Activated naive CD4-positive, alpha-beta T cell treated with anti-CD3 and anti-CD28 coated beads, Interleukin-2, amount 50 U/mL, for 72 hours (primary cell): Measurements from ENCODE around the gene STAB1. TPM values are rescaled to one million over a fixed set of nuclear protein-coding genes. Genes with fewer than 3 reads are reported as not detected.
A peak's percentile ranks its signal among the peaks of the same experiment; 100 is the strongest.

Experiments used
- ATAC-seq, 2 donors: fragments of 150-1000 bp; cut with Tn5 transposase; 2 replicates each; pipeline ENCODE4 v1.10.0; 2021; ENCODE audit warnings: mild to moderate bottlenecking in 2 of 2, moderate library complexity in 2 of 2
- DNase-seq, 2 donors: peaks; one replicate each; pipeline ENCODE4 v3.0.0; 2021 to 2022; ENCODE audit warnings: low spot score in 2 of 2
- H3K27ac Mint-ChIP-seq, 2 donors: one replicate each; pipeline ENCODE4 v1.8.0; 2022; ENCODE audit warnings: mild to moderate bottlenecking in 2 of 2, mixed read lengths in 2 of 2
- H3K36me3 Mint-ChIP-seq, 2 donors: one replicate each; pipeline ENCODE4 v1.8.0; 2022; ENCODE audit warnings: mixed read lengths in 2 of 2
- H3K9me3 Mint-ChIP-seq, 2 donors: one replicate each; pipeline ENCODE4 v1.8.0; 2022; ENCODE audit warnings: mixed read lengths in 2 of 2
- total RNA-seq, 2 donors: library from RNA; stranded (reverse); gene quantifications; one replicate each; pipeline ENCODE4 v1.2.3, GENCODE V29; 2022

STAB1 gene
- total RNA-seq, 2 donors from 2014 or later, result 0.36 TPM; not detected in 1

DNA sequence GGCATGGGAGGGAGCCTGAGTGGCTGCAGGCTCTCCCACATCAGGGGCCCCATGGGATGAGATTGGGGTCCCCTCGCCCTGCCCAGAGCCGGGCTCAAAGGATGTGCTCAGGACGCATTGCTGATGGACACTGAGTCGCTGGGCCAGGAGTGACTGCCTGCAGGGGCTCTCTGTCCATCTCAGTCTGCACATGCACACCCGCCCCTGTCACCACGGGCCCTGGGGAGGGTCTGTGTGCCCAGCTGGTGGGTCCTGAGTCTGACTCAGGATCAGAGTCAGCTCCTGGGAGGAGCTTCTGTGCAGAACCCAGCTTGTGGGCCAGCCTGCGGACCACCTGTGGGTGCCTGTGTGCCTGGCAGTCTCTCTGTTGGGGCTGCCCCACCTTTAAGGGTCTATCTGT lies 18.1 kb downstream of the STAB1 start:
- DNase-seq, result no peak
- Mint-ChIP-seq H3K27ac (no peak overlapping the region), H3K36me3 (no peaks in the 10 kb centered on the region), H3K9me3 (no peaks in the 10 kb centered on the region)
- ATAC-seq, result no peak

DNA sequence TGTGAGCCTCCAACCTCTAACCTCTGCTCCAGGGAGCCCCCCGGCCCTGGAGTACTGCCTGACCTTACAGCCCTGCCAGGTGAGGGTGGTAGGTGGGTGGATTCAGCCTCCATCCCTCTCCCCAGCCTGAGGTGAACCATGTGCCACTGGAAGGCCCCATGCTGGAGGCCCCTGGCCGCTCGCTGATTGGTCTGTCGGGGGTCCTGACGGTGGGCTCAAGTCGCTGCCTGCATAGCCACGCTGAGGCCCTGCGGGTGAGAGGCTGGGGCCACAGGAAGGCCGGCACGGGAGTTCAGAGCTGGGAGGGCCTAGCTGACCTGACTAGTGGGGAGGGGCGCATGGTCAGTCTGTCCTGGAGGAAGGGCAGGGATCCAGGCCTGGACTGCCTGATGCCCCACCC lies 19.4 kb downstream of the STAB1 start:
- DNase-seq (no peak), ATAC-seq (no peak)

DNA sequence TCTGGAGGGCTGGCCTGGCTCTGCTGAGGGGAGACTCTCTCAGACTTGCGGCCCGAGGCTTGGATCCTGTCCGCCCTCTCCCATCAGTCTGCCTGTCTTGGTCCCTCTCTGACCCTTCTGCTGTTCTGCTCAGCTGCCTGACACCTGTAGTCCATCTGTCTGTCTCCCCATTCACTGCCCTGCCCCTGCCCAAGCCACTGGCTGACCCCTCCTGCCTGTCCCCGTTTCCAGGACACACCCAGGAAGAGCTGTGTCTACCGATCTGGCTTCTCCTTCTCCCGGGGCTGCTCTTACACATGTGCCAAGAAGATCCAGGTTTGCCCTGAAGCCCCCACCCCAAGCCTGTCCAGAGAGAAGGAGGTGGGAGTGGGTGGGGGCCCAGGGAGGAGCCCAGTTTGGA lies 20.1 kb downstream of the STAB1 start:
- no peak overlapping the region for H3K27ac Mint-ChIP-seq
- ATAC-seq (no peak), DNase-seq (no peak)
- H3K9me3 Mint-ChIP-seq, result no peaks in the 10 kb centered on the region
- H3K36me3 Mint-ChIP-seq, result no peaks in the 10 kb centered on the region

More for the DNA sequence above, 19.4 kb downstream of the STAB1 start:
- Mint-ChIP-seq H3K9me3 (no peaks in the 10 kb centered on the region), H3K27ac (no peak overlapping the region), H3K36me3 (no peaks in the 10 kb centered on the region)

DNA sequence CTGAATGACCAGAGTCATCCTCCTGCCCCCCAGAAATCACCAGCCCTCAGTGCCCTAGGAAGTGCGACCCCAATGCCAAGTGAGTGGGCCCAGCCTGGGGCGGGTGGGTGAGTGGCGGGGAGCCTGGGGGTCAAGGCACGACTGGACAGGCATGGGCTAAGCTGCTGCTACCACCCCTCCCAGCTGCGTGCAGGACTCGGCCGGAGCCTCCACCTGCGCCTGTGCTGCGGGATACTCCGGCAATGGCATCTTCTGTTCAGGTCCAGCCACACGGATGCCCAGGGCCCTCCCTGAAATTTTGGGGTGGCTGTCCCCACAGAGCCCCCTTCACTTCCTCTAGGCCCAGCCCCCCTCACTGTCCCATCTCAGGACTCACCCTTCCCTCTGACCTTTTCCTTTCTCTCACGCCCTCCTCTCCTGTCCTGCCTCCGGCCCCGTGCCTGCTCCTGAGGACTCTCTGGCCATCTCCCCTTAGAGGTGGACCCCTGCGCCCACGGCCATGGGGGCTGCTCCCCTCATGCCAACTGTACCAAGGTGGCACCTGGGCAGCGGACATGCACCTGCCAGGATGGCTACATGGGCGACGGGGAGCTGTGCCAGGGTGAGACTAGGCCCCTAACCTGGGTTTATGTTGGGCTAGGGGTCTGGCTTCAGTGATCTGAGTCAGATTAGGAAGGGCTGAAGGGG lies 21.5 kb downstream of the STAB1 start:
- no peaks in the 10 kb centered on the region for H3K9me3 Mint-ChIP-seq
- no peaks in the 10 kb centered on the region for H3K36me3 Mint-ChIP-seq
- no peak overlapping the region for H3K27ac Mint-ChIP-seq
- no peak for ATAC-seq
- no peak for DNase-seq

DNA sequence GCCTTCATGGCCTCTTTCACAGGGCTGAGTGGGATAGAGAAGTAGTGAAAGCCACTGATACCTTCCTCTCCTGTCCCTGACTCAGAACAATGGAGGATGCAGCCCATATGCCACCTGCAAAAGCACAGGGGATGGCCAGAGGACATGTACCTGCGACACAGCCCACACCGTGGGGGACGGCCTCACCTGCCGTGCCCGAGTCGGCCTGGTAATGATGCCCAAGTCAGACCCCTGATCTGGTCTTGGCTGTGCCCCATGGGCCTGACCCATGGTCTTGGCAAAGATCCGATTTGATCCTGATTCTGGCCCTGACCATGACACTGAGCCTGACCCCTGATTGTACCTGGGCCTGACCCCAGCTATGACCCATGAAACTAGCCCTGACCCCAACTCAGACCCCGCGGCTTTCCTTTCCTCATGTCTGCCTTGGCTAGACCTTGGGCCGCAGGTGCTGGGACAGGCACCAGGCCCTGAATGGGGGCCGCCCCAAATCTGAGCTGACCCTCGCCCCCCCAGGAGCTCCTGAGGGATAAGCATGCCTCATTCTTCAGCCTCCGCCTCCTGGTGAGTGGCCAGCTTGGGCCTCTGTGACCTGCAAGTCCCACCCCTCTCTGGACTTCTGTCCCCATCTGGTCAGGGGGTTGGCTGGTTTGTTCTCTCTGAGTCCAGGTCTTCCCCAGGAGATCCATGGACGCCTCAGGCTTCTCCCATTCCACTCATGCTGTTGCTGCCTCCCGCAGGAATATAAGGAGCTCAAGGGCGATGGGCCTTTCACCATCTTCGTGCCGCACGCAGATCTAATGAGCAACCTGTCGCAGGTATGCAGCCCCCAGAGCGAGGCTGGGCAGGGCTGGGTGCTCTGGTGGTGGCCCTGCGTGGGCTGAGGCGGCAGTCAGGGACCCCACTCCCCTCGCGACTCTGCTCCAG lies 22.9 kb downstream of the STAB1 start:
- no peaks in the 10 kb centered on the region for H3K9me3 Mint-ChIP-seq
- ATAC-seq, result no peak
- no peaks in the 10 kb centered on the region for H3K36me3 Mint-ChIP-seq
- DNase-seq, result no peak
- no peak overlapping the region for H3K27ac Mint-ChIP-seq

DNA sequence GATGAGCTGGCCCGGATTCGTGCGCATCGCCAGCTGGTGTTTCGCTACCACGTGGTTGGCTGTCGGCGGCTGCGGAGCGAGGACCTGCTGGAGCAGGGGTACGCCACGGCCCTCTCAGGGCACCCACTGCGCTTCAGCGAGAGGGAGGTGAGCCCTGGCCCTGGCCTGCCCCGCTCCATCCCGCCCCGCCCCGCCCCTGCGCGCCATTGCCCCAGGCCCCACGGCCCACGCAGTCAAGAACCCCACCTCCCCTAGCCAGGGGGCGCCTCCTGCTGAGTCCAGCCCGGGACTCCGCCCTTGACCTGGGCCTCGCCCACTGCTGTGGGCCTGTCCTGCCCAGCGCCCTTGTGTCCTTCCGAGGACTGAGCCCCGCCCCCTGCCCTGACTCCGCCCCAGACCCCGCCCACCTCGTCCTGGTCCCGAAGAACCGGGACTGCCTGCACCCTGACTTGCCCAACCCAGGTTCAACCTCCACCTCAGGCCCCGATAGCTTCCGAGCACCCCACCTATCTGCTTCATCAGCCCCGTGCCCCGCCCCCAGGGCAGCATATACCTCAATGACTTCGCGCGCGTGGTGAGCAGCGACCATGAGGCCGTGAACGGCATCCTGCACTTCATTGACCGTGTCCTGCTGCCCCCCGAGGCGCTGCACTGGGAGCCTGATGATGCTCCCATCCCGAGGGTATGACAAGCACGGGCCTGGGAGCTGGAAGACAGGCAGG lies 23.7 kb downstream of the STAB1 start:
- Mint-ChIP-seq H3K9me3 (no peaks in the 10 kb centered on the region), H3K27ac (no peak overlapping the region), H3K36me3 (no peaks in the 10 kb centered on the region)
- ATAC-seq (no peak), DNase-seq (no peak)

DNA sequence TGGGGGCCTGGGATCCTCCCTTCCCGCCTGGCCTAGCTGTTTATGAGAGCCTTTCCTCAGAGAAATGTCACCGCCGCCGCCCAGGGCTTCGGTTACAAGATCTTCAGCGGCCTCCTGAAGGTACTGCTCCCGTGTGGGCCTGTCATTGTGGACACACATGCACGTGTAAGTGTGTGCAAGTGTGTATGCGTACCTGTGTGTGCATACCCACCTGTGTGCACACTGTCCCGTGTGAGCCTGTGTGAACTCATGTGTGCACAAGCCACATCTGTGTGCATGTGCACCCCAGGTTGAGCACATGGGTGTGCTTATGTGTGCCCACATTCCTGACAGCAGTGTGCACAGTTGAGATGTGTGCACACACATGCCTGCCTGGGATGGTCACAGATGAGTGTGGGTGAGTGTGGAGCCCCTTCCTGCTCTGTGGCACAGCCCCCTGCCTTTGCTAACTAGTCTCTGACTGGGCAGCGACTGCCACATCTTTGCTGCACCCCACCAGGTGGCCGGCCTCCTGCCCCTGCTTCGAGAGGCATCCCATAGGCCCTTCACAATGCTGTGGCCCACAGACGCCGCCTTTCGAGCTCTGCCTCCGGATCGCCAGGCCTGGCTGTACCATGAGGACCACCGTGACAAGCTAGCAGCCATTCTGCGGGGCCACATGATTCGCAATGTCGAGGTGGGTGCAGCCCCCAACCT lies 24.5 kb downstream of the STAB1 start:
- no peak overlapping the region for H3K27ac Mint-ChIP-seq
- ATAC-seq, result no peak
- no peaks in the 10 kb centered on the region for H3K9me3 Mint-ChIP-seq
- no peaks in the 10 kb centered on the region for H3K36me3 Mint-ChIP-seq
- DNase-seq, result no peak

DNA sequence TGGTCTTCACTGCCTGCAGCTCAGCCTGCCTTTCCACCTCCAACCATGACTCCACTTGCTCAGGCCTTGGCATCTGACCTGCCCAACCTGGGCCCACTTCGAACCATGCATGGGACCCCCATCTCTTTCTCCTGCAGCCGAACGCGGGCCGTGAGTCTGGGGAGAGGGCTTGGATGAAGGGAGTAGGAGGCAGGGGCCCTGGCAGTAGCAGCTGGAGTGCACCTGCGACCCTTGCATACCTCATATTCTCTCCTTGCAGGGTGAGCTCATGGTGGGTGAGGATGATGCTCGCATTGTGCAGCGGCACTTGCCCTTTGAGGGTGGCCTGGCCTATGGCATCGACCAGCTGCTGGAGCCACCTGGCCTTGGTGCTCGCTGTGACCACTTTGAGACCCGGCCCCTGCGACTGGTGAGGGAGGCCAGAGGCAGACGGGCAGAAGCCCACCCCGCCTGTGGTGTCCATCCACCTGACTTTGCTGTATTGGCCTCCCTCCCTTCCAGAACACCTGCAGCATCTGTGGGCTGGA lies 25.1 kb downstream of the STAB1 start:
- DNase-seq, result no peak
- Mint-ChIP-seq H3K9me3 (no peaks in the 10 kb centered on the region), H3K36me3 (no peaks in the 10 kb centered on the region), H3K27ac (no peak overlapping the region)
- ATAC-seq, result no peak

DNA sequence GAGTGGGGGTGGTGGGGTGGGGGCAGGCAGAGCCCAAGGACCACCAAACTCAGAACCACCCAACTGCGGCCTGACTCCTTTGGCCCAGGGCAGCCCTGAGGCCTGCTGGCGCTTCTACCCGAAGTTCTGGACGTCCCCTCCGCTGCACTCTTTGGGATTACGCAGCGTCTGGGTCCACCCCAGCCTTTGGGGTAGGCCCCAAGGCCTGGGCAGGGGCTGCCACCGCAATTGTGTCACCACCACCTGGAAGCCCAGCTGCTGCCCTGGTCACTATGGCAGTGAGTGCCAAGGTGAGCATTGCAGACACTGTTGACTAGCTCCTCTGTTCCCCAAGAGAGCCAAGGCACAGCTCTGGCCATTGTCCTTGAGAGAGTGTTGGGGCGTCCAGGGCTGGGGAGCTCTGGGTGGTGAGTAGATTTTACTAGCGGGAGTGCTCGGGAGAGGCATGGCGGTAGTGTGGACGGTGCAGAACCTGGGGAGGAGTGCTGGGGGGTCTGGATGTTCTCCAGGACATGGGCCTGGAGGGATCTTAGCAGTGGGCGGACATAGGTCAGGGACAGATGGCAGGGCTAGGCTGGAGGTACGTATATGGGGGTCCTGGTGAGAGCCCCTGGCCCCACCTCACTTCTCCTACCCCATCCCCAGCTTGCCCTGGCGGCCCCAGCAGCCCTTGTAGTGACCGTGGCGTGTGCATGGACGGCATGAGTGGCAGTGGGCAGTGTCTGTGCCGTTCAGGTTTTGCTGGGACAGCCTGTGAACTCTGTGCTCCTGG lies 25.8 kb downstream of the STAB1 start:
- H3K36me3 Mint-ChIP-seq, result no peaks in the 10 kb centered on the region
- H3K27ac Mint-ChIP-seq, result no peak overlapping the region
- H3K9me3 Mint-ChIP-seq, result no peaks in the 10 kb centered on the region
- DNase-seq (no peak), ATAC-seq (no peak)

DNA sequence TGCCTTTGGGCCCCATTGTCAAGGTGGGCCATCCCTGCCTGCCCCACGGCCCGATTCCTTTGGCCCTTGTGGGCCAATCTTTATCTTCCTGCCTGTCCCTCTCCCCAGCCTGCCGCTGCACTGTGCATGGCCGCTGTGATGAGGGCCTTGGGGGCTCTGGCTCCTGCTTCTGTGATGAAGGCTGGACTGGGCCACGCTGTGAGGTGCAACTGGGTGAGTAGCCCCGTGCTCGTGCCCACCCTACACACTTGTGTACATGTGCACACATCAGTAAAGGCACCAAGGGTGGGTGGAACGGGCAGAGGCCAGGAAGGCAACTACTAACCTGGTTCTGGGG lies 26.3 kb downstream of the STAB1 start:
- H3K9me3 Mint-ChIP-seq, result no peaks in the 10 kb centered on the region
- H3K27ac Mint-ChIP-seq, result no peak overlapping the region
- no peaks in the 10 kb centered on the region for H3K36me3 Mint-ChIP-seq
- peak in 1 of 2 donors; percentile 11 for ATAC-seq
- no peak for DNase-seq

DNA sequence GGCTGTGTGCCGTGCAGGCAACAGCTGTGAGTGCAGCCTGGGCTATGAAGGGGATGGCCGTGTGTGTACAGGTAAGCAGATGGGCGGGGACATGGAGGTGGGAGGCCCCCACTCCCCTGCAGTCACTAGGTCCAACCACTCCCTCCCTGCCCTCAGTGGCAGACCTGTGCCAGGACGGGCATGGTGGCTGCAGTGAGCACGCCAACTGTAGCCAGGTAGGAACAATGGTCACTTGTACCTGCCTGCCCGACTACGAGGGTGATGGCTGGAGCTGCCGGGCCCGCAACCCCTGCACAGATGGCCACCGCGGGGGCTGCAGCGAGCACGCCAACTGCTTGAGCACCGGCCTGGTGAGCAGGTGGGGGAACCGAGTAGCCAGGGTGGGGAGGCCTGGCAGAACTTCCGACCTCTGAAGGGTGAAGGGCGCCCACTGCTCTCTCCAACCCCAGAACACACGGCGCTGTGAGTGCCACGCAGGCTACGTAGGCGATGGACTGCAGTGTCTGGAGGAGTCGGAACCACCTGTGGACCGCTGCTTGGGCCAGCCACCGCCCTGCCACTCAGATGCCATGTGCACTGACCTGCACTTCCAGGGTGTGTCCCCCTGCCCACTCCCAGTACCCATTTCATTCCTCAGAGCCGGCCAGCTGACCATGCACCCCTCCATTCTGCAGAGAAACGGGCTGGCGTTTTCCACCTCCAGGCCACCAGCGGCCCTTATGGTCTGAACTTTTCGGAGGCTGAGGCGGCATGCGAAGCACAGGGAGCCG lies 26.9 kb downstream of the STAB1 start:
- H3K9me3 Mint-ChIP-seq, result no peaks in the 10 kb centered on the region
- H3K36me3 Mint-ChIP-seq, result no peaks in the 10 kb centered on the region
- no peak overlapping the region for H3K27ac Mint-ChIP-seq
- peak in 1 of 2 donors; percentile 14 for ATAC-seq
- DNase-seq, result no peak

DNA sequence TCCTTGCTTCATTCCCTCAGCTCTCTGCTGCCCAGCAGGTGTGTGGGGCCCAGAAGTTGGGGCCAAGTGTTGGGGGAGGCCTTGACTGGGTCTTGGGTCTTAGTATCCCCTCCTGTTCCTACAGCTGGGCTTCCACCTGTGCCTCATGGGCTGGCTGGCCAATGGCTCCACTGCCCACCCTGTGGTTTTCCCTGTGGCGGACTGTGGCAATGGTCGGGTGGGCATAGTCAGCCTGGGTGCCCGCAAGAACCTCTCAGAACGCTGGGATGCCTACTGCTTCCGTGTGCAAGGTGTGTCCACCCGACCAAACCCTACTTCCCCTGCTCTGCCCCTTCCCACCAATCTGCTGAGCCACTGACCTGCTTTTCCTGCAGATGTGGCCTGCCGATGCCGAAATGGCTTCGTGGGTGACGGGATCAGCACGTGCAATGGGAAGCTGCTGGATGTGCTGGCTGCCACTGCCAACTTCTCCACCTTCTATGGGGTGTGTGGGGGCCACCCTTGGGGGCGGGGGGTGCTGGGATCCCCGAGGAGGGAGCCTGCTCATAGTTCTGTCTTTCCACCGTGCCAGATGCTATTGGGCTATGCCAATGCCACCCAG lies 27.6 kb downstream of the STAB1 start:
- H3K27ac Mint-ChIP-seq, result no peak overlapping the region
- no peak for DNase-seq
- H3K36me3 Mint-ChIP-seq, result no peaks in the 10 kb centered on the region
- no peak for ATAC-seq
- H3K9me3 Mint-ChIP-seq, result no peaks in the 10 kb centered on the region

DNA sequence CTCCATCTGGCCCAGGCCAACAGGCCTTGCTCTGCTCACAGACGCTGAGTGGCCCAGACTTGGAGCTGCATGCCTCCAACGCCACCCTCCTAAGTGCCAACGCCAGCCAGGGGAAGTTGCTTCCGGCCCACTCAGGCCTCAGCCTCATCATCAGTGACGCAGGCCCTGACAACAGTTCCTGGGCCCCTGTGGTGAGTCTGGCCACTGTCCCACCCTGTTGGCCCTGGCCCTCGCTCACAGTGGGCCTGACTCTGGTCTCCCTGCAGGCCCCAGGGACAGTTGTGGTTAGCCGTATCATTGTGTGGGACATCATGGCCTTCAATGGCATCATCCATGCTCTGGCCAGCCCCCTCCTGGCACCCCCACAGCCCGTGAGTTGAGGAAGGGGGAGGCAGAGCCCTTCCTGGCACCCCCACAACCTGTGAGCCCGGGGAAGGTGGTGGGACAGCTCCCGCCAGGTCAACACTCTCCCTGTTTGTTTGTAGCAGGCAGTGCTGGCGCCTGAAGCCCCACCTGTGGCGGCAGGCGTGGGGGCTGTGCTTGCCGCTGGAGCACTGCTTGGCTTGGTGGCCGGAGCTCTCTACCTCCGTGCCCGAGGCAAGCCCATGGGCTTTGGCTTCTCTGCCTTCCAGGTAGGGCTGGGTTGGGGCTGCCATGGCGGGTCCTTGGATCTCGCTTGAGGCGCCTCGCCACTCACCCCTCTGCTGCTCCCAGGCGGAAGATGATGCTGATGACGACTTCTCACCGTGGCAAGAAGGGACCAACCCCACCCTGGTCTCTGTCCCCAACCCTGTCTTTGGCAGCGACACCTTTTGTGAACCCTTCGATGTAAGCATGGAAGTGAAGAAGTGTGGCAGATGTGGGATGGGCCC lies 28.5 kb downstream of the STAB1 start:
- DNase-seq (no peak), ATAC-seq (no peak)
- Mint-ChIP-seq H3K9me3 (no peaks in the 10 kb centered on the region), H3K27ac (peak overlapping the region in 1 of 2 donors; percentile 68), H3K36me3 (no peaks in the 10 kb centered on the region)

DNA sequence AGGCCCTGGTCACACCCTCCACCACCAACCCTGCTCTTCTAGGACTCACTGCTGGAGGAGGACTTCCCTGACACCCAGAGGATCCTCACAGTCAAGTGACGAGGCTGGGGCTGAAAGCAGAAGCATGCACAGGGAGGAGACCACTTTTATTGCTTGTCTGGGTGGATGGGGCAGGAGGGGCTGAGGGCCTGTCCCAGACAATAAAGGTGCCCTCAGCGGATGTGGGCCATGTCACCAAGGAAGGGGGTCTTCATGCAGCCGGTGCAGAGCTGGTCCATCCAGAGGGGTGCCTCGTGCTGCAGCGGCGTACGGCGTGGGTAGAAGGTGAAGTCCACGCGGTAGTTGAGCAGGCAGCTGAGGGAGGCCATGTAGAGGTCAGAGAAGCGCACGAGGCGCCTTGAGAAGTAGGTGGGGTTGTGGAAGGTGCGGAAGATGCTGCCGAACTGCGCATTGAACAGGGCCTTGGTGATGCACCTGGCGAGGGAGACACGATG lies 29.2 kb downstream of the STAB1 start:
- peak overlapping the region in 1 of 2 donors; percentile 68 for H3K27ac Mint-ChIP-seq
- no peak for ATAC-seq
- DNase-seq, result no peak
- H3K36me3 Mint-ChIP-seq, result no peaks in the 10 kb centered on the region
- H3K9me3 Mint-ChIP-seq, result no peaks in the 10 kb centered on the region
